ENCODE data around the gene TNFRSF18.

Gene TNFRSF18

GRCh38 chr1:1168451-1169411 lies 37.7 kb downstream of the TNFRSF18 start:
- H3K4me1 ChIP-seq = no peaks in the 10 kb centered on the region
- peak; percentile 31 for DNase-seq
- TF ChIP-seq CTCF (IDR thresholded peaks at IDR 0.05; ENCODE audit: low read depth, low read length) = no peak
- H3K4me3 ChIP-seq (ENCODE audit: low read depth, low read length) = no peak overlapping the region
- peaks cover 33% of the 10 kb centered on the region for H3K27me3 ChIP-seq
- H3K9me3 ChIP-seq = no peaks in the 10 kb centered on the region
- H3K36me3 ChIP-seq = no peaks in the 10 kb centered on the region

GRCh38 chr1:1167841-1168450 lies 38.4 kb downstream of the TNFRSF18 start:
- H3K36me3 ChIP-seq = no peaks in the 10 kb centered on the region
- no peaks in the 10 kb centered on the region for H3K4me1 ChIP-seq
- no peaks in the 10 kb centered on the region for H3K9me3 ChIP-seq
- no peak for TF ChIP-seq CTCF (IDR thresholded peaks at IDR 0.05; ENCODE audit: low read depth, low read length)
- no peak overlapping the region for H3K4me3 ChIP-seq (ENCODE audit: low read depth, low read length)
- peaks cover 25% of the 10 kb centered on the region for H3K27me3 ChIP-seq
- DNase-seq = peak; percentile 9

GRCh38 chr1:1167398-1167821 lies 39.0 kb downstream of the TNFRSF18 start:
- no peak for DNase-seq
- TF ChIP-seq CTCF (IDR thresholded peaks at IDR 0.05; ENCODE audit: low read depth, low read length) = no peak
- Histone ChIP-seq H3K36me3 (no peaks in the 10 kb centered on the region), H3K27me3 (peaks cover 24% of the 10 kb centered on the region), H3K4me3 (ENCODE audit: low read depth, low read length) (no peak overlapping the region), H3K4me1 (no peaks in the 10 kb centered on the region), H3K9me3 (no peaks in the 10 kb centered on the region)

GRCh38 chr1:1166642-1167397 lies 39.6 kb downstream of the TNFRSF18 start:
- H3K27me3 ChIP-seq = peaks cover 20% of the 10 kb centered on the region
- DNase-seq = no peak
- no peaks in the 10 kb centered on the region for H3K36me3 ChIP-seq
- no peak overlapping the region for H3K4me3 ChIP-seq (ENCODE audit: low read depth, low read length)
- H3K9me3 ChIP-seq = no peaks in the 10 kb centered on the region
- H3K4me1 ChIP-seq = no peaks in the 10 kb centered on the region
- no peak for TF ChIP-seq CTCF (IDR thresholded peaks at IDR 0.05; ENCODE audit: low read depth, low read length)

GRCh38 chr1:1165900-1166421 lies 40.4 kb downstream of the TNFRSF18 start:
- Histone ChIP-seq H3K36me3 (no peaks in the 10 kb centered on the region), H3K9me3 (no peaks in the 10 kb centered on the region), H3K27me3 (peaks cover 19% of the 10 kb centered on the region), H3K4me3 (ENCODE audit: low read depth, low read length) (no peak overlapping the region), H3K4me1 (no peaks in the 10 kb centered on the region)
- TF ChIP-seq CTCF (IDR thresholded peaks at IDR 0.05; ENCODE audit: low read depth, low read length) = no peak
- no peak for DNase-seq
